HS-27A (cell line): Measurements from ENCODE around the gene UBN2.
"Not testable (repeated sequence)": the region's sequence is repeated elsewhere in the genome, so short reads cannot be mapped to it uniquely, and the experiment has no call there.

Experiments
- DNase-seq: peaks from one replicate; pipeline ENCODE4 v3.0.0-alpha.2; 2012; ENCODE audit warnings: low read depth, missing footprints

UBN2 gene

GRCh38 chr7:139230774-139231512 is at the start of gene UBN2:
Gene UBN2, plus strand, starts transcription at chr7:139231237. Its CDS starts 248 bp downstream, at chr7:139231485.
- DNase-seq, result peak; percentile 78

DNA sequence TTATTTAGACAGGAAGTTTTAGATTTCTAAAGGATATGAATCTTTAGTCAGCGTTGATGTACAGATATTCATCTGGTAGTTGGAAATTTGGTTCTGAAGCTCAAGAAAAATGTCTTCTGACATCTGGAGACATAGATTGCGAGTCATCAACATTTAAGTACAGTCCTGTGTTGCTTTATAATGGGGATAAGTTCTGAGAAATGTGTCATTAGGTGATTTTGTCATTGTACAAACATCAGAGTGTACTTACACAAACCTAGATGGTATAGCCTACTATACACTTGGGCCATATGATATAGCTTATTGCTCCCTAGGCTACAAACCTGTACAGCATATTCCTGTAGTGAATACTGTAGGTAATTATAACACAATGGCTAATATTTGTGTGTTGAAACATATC is 49.6 kb upstream of the UBN2 start:
- no peak for DNase-seq

DNA sequence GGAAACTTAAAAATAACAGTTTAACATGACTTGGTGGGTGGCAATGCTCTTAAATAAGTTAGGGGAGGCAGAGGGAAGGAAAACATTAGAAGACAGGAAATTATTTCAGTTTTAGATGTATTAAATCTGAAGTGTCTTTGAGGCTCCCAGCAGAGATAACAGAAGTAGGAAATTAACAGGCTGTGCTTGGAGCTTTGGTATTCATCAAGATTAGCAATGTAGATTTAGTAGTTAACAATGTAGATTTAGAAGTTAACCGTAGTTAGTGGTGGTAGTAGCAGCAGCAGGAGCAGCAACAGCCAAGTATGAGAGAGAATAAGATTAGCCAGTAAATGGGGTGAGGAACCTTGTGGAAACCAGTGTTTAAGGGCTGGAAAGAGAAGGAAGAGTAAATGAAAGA is 48.7 kb upstream of the UBN2 start:
- DNase-seq, result no peak

DNA sequence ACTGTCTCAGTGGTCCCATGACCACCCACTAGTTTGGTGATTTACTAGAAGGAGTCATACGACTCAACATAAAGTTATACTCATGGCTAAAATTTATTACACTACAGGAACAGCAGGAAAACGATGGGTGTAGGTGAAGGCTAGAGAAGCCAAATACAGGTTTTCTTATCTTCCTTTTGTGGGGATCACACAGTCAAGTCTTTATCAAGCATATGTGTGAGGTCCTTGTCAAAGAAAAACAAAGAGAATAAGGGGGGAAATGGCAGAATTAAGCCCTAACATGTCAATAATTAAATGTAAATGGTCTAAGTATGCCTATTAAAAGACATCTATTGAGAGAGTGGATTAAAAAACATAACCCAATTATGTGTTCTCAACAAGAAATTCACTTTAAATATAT is 47.8 kb upstream of the UBN2 start:
- DNase-seq, result no peak

GRCh38 chr7:139183878-139184338 is 47.1 kb upstream of the UBN2 start:
- DNase-seq, result no peak

DNA sequence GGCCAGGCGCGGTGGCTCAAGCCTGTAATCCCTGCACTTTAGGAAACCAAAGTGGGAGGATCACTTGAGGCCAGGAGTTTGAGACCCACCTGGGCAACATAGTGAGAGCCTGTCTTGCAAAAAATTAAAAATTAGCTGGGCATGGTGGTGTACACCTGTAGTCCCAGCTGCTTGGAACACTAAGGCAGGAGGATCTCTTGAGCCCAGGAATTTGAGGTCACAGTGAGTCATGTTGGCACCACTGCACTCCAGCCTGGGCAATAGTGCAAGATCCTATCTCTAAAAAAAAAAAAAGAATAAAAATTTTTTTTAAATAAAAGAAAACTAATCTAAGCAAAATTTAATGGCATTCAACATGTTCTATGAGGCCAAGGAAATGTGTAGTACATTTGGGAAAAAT is 44.9 kb upstream of the UBN2 start:
- DNase-seq, result no peak

DNA sequence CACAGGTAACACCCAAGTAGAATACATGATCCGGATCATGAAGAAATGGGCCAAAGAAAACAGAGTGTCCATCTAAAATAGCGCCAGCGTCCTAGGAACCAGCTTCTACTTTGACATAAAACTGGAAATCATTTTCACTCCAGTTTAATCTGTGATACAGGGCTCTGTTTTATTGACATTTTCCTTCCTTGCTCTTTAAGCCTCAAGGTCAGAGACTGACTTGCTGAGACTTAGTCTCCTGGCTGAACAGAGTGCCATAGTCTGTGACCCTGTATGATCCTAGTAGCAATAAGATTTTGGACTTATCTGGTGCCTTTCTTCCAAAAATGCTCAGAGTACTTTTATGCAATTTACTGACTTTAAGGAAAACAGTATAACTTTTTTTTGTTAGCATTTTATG is 41.7 kb upstream of the UBN2 start:
- no peak for DNase-seq

GRCh38 chr7:139192014-139192706 is 38.9 kb upstream of the UBN2 start:
- DNase-seq, result no peak

- DNase-seq, result no peak
Measured at GRCh38 chr7:139200382-139200781, 30.7 kb upstream of the UBN2 start.

DNA sequence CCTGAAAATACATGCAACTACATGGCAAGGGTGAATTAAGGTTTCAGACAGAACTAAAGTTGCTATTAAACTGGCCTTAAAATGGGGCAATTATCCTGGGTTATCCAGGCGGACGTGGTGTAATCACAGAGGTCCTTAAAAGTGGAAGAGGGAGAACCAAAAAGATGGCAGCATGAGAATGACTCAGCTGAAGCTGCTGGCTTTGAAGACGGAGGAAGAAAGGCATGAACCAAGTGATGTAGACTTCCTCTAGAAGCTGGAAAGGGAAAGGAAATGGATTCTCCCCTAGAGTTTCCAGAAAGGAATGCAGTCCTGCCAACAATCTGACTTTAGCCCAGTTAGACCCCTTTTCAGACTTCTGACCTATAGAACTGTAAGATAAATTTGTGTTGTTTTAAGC is 27.0 kb upstream of the UBN2 start:
- no peak for DNase-seq

DNA sequence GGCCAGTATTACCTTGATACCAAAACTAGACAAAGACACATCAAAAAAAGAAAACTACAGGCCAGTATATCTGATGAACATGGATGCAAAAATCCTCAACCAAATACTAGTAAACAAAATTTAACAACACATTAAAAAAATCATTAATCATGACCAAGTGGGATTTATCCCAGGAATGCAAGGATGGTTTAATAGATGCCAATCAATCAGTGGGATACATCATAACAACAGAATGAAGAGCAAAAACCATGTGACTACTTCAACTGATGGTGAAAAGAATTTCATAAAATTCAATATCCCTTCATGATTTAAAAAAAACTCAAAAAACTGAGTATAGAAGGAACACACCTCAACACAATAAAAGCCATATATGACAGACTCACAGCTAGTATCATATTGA is 25.2 kb upstream of the UBN2 start:
- DNase-seq, result no peak

GRCh38 chr7:139212133-139212532 is 18.9 kb upstream of the UBN2 start:
- DNase-seq, result no peak

- not testable (repeated sequence) for DNase-seq
Measured at GRCh38 chr7:139213489-139213888, 17.5 kb upstream of the UBN2 start.

- DNase-seq, result no peak
Measured at GRCh38 chr7:139218173-139218572, 12.9 kb upstream of the UBN2 start.

- no peak for DNase-seq
Measured at GRCh38 chr7:139224219-139224618, 6.8 kb upstream of the UBN2 start.

GRCh38 chr7:139224836-139225235 is 6.2 kb upstream of the UBN2 start:
- not testable (repeated sequence) for DNase-seq

DNA sequence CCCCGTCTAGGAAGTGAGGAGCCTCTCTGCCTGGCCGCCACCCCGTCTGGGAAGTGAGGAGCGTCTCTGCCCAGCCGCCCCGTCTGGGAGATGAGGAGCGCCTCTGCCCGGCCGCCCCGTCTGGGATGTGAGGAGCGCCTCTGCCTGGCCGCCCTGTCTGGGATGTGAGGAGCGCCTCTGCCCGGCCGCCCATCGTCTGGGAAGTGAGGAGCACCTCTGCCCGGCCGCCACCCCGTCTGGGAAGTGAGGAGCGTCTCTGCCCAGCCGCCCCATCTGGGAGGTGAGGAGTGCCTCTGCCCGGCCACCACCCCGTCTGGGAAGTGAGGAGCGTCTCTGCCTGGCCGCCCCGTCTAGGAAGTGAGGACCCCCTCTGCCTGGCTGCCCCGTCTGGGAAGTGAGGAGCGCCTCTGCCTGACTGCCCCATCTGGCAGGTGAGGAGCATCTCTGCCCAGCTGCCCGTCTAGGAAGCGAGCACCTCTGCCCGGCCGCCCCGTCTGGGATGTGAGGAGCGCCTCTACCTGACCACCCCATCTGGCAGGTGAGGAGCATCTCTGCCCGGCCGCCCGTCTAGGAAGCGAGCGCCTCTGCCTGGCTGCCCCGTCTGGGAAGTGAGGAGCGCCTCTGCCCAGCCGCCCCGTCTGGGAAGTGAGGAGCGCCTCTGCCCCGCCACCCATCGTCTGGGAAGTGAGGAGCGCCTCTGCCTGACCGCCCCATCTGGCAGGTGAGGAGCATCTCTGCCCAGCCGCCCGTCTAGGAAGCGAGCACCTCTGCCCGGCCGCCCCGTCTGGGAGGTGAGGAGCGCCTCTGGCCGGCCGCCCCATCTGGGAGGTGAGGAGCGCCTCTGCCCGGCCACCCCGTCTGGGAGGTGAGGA is 5.5 kb upstream of the UBN2 start:
- not testable (repeated sequence) for DNase-seq

- not testable (repeated sequence) for DNase-seq
Measured at GRCh38 chr7:139226158-139226515, 4.9 kb upstream of the UBN2 start.

- not testable (repeated sequence) for DNase-seq
Measured at GRCh38 chr7:139226988-139227488, 4.0 kb upstream of the UBN2 start.

DNA sequence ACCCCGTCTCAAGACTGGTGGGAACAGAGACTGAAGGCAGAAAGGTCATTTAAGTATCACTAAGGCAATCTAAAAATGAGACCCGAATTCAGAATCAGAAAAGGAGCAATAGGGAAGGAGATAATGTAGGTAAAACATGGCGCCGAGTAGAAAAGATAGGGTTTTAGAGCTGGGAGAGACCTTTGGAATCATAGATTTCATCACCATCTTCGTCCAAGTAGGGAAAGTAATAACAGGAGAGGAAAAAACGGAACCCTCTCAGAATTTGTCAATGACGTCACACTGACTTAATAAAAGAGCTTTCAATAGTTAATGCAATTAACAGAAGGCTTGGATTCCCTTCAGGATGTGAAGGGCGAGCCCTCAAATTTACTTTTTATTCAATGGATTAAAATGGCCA is 1.0 kb upstream of the UBN2 start:
- DNase-seq, result no peak

DNA sequence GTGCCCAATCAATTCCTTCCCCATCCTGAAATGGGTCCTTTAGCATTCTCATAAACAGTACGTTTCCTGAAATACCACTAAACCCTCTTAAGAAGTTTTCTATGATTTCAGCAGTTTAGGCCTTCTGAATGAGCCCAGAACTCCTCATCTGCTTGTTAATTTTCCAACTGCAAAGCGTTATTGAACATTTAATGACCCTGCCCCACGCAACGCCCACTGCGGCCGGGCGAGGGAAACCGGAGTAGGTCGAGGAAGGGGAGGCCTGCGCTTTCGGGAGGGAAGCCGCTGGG is 608 bp upstream of the UBN2 start:
- DNase-seq, result no peak

GRCh38 chr7:139231513-139232376 is 708 bp downstream of the UBN2 start:
- no peak for DNase-seq
